Glomerular visceral epithelial cell (primary cell): Measurements from ENCODE around the gene CAMK2G.
A peak's percentile ranks its signal among the peaks of the same experiment; 100 is the strongest.

Experiments
- DNase-seq: peaks from one replicate; pipeline ENCODE4 v3.0.0-alpha.2; 2016; ENCODE audit errors: extremely low spot score

Gene CAMK2G

GRCh38 chr10:73771722-73772280, 102.6 kb downstream of the CAMK2G start:
- DNase-seq = no peak

- no peak for DNase-seq
Observed at GRCh38 chr10:73769396-73769795, 105.0 kb downstream of the CAMK2G start.

GRCh38 chr10:73768881-73769280, 105.5 kb downstream of the CAMK2G start:
- no peak for DNase-seq

- DNase-seq = no peak
Observed at GRCh38 chr10:73765066-73765465, 109.3 kb downstream of the CAMK2G start.

- no peak for DNase-seq
Observed at GRCh38 chr10:73763343-73763742, 111.0 kb downstream of the CAMK2G start.

- peak; percentile 29 for DNase-seq
Observed at GRCh38 chr10:73762915-73763314, 111.4 kb downstream of the CAMK2G start.
